MM.1S (cell line): ENCODE measurements around the gene EFCAB5.

Experiments
- DNase-seq: peaks from one replicate; pipeline ENCODE4 v3.0.0-alpha.2; 2015
- H2AFZ ChIP-seq: fragments of 300-600 bp; sonication (generic); 2 replicates; pipeline ENCODE4 v1.6.0; 2016; ENCODE audit warnings: antibody characterized with exemption, low read length
- H3F3A ChIP-seq: fragments of 300-600 bp; sonication (generic); 2 replicates; pipeline ENCODE4 v1.6.1; 2016; ENCODE audit warnings: mild to moderate bottlenecking, antibody characterized with exemption, low read length, moderate library complexity, mixed read lengths; ENCODE audit not compliant: insufficient read depth
- H3K27ac ChIP-seq: fragments of 300-600 bp; sonication (generic); 2 replicates; pipeline ENCODE4 v1.5.1; 2016; ENCODE audit warnings: mild to moderate bottlenecking, low read length
- H3K27me3 ChIP-seq: fragments of 300-600 bp; sonication (generic); replicated peaks from 2 replicates; pipeline ENCODE4 v1.6.0; 2016; ENCODE audit warnings: low read length; ENCODE audit not compliant: insufficient read depth
- H3K36me3 ChIP-seq: fragments of 300-600 bp; sonication (generic); replicated peaks from 2 replicates; pipeline ENCODE4 v1.6.1; 2016; ENCODE audit warnings: mild to moderate bottlenecking, low read length, mixed read lengths; ENCODE audit not compliant: insufficient read depth
- H3K4me1 ChIP-seq: fragments of 300-600 bp; sonication (generic); 2 replicates; pipeline ENCODE4 v1.6.1; 2016; ENCODE audit warnings: low read length, mixed read lengths
- H3K4me2 ChIP-seq: fragments of 300-600 bp; sonication (generic); 2 replicates; pipeline ENCODE4 v1.6.0; 2016; ENCODE audit warnings: low read depth, low read length
- H3K4me3 ChIP-seq: fragments of 300-600 bp; sonication (generic); 2 replicates; pipeline ENCODE4 v1.5.1; 2016; ENCODE audit warnings: low read length, mixed read lengths
- H3K79me2 ChIP-seq: fragments of 300-600 bp; sonication (generic); 2 replicates; pipeline ENCODE4 v1.6.1; 2016; ENCODE audit warnings: mixed run types, low read length, mixed read lengths
- H3K9ac ChIP-seq: fragments of 300-600 bp; sonication (generic); 2 replicates; pipeline ENCODE4 v1.6.1; 2016; ENCODE audit warnings: low read length, mixed read lengths
- H3K9me2 ChIP-seq: fragments of 300-600 bp; sonication (generic); replicated peaks from 2 replicates; pipeline ENCODE4 v1.6.1; 2016; ENCODE audit warnings: mild to moderate bottlenecking, low read length, mixed read lengths; ENCODE audit not compliant: insufficient read depth
- H3K9me3 ChIP-seq: fragments of 300-600 bp; sonication (generic); replicated peaks from 2 replicates; pipeline ENCODE4 v1.6.1; 2016; ENCODE audit warnings: mild to moderate bottlenecking, low read length, mixed read lengths; ENCODE audit not compliant: insufficient read depth
- H4K20me1 ChIP-seq: fragments of 300-600 bp; sonication (generic); 2 replicates; pipeline ENCODE4 v1.6.1; 2016; ENCODE audit warnings: mild to moderate bottlenecking, low read length, moderate library complexity, mixed read lengths; ENCODE audit not compliant: insufficient read depth
- EZH2 ChIP-seq: fragments of 300-600 bp; sonication (generic); optimal IDR thresholded peaks from 2 replicates; pipeline ENCODE3; 2017; ENCODE audit warnings: low read depth, mild to moderate bottlenecking, antibody characterized with exemption, low read length, mixed read lengths
- EZH2phosphoT487 ChIP-seq: fragments of 300-600 bp; sonication (generic); IDR thresholded peaks from 2 replicates; pipeline ENCODE4 v1.6.1; 2018; ENCODE audit warnings: antibody characterized with exemption, low read length
- TF ChIP-seq, protein P1 (sequence below): fragments of 300-600 bp; sonication (generic); IDR thresholded peaks from 2 replicates; pipeline ENCODE4 v1.5.1; 2016; ENCODE audit warnings: antibody characterized with exemption, low read length, mixed read lengths

The EFCAB5 gene

GRCh38 chr17:29996458-29996857 is 55.0 kb downstream of the EFCAB5 start:
- Histone ChIP-seq H3K36me3 (no peaks in the 10 kb centered on the region), H2AFZ (no peak overlapping the region), H3K9me2 (no peaks in the 10 kb centered on the region), H3K79me2 (no peaks in the 10 kb centered on the region), H3K9me3 (no peaks in the 10 kb centered on the region), H3K4me2 (no peak overlapping the region), H3F3A (no peaks in the 10 kb centered on the region), H3K27ac (no peak overlapping the region), H3K9ac (no peak overlapping the region), H4K20me1 (no peaks in the 10 kb centered on the region), H3K27me3 (no peaks in the 10 kb centered on the region), H3K4me3 (no peak overlapping the region), H3K4me1 (peaks cover 6% of the 10 kb centered on the region)
- no peak for DNase-seq
- TF ChIP-seq EZH2phosphoT487 (no peak), EZH2 (no peak)
- TF ChIP-seq, protein P1, sequence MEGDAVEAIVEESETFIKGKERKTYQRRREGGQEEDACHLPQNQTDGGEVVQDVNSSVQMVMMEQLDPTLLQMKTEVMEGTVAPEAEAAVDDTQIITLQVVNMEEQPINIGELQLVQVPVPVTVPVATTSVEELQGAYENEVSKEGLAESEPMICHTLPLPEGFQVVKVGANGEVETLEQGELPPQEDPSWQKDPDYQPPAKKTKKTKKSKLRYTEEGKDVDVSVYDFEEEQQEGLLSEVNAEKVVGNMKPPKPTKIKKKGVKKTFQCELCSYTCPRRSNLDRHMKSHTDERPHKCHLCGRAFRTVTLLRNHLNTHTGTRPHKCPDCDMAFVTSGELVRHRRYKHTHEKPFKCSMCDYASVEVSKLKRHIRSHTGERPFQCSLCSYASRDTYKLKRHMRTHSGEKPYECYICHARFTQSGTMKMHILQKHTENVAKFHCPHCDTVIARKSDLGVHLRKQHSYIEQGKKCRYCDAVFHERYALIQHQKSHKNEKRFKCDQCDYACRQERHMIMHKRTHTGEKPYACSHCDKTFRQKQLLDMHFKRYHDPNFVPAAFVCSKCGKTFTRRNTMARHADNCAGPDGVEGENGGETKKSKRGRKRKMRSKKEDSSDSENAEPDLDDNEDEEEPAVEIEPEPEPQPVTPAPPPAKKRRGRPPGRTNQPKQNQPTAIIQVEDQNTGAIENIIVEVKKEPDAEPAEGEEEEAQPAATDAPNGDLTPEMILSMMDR = no peak

DNA sequence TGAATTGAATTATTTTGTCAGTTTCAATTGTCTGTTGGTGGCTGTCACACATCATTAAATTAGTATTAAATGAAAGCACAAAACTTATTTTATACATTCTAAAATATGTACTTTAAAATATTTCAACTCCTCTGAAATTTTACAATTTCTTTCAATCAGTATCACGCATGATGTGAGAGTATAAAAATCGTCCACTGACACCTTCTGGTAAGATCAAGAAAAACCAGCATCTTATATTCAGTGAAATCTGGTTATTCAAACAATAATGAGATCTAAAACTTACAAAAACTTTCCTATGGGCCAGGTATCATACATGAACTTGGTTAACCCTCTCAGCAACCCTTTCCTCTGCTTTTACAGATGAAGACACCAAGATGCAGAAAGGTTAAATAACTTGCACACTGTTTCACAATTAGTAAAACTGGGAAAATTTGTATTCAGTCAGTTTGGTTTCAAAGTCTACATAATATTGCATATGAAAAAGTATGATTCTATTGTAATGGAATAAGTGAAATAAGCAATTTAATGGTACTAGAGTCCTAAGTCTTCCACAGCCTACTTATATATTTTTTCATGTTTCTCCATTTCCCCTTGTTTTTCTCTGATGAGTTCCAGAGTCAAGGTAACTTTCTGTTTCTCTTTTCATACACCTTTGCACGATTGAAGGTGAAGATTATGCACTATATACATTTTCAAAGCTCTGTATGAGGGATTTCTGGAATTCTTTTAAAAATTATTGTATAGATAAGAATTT is 58.7 kb downstream of the EFCAB5 start:
- Histone ChIP-seq H3K9me2 (no peaks in the 10 kb centered on the region), H3K4me2 (peak overlapping the region; percentile 88), H3K27ac (no peak overlapping the region), H3F3A (no peaks in the 10 kb centered on the region), H3K9ac (peak overlapping the region; percentile 34; the same call in 1 of the 2 replicates), H2AFZ (peak overlapping the region; percentile 93), H3K4me1 (peaks cover 6% of the 10 kb centered on the region), H3K9me3 (no peaks in the 10 kb centered on the region), H3K4me3 (peak overlapping the region; percentile 46), H3K36me3 (no peaks in the 10 kb centered on the region), H4K20me1 (no peaks in the 10 kb centered on the region), H3K27me3 (no peaks in the 10 kb centered on the region), H3K79me2 (no peaks in the 10 kb centered on the region)
- TF ChIP-seq, protein P1 = peak; percentile 44
- TF ChIP-seq EZH2 (no peak), EZH2phosphoT487 (no peak)
- peak; percentile 59 for DNase-seq

GRCh38 chr17:30000755-30001257 is 59.4 kb downstream of the EFCAB5 start:
- no peaks in the 10 kb centered on the region for H3K27me3 ChIP-seq
- H3K4me1 ChIP-seq = peaks cover 6% of the 10 kb centered on the region
- peak overlapping the region; percentile 34; the same call in 1 of the 2 replicates for H3K9ac ChIP-seq
- no peak for DNase-seq
- H3K9me2 ChIP-seq = no peaks in the 10 kb centered on the region
- peak overlapping the region; percentile 93 for H2AFZ ChIP-seq
- H3K36me3 ChIP-seq = no peaks in the 10 kb centered on the region
- H3K4me3 ChIP-seq = peak overlapping the region; percentile 46
- H3K4me2 ChIP-seq = peak overlapping the region; percentile 88
- no peaks in the 10 kb centered on the region for H3K79me2 ChIP-seq
- H3F3A ChIP-seq = no peaks in the 10 kb centered on the region
- TF ChIP-seq, protein P1 = no peak
- TF ChIP-seq EZH2 (no peak), EZH2phosphoT487 (no peak)
- no peaks in the 10 kb centered on the region for H4K20me1 ChIP-seq
- H3K27ac ChIP-seq = no peak overlapping the region
- H3K9me3 ChIP-seq = no peaks in the 10 kb centered on the region
